ENCODE measurements around the gene MROH7.

Gene MROH7

GRCh38 chr1:54640361-54640760, 1.2 kb upstream of the MROH7 start:
- H3K4me1 ChIP-seq (ENCODE audit: insufficient read depth, low read length), result no peaks in the 10 kb centered on the region
- H3K27ac ChIP-seq (ENCODE audit: low read length), result no peak overlapping the region
- no peaks in the 10 kb centered on the region for H3K36me3 ChIP-seq (ENCODE audit: insufficient read depth, low read depth, low read length)
- H3K4me3 ChIP-seq (ENCODE audit: low read length), result no peak overlapping the region
- no peak overlapping the region for H3K9ac ChIP-seq (ENCODE audit: low read depth, low read length)
- no peaks in the 10 kb centered on the region for H3K27me3 ChIP-seq (ENCODE audit: insufficient read depth, low read length)
- peaks cover 15% of the 10 kb centered on the region; the same call in 1 of the 2 replicates for H3K9me3 ChIP-seq (ENCODE audit: insufficient read depth, low read depth, low read length)

GRCh38 chr1:54643736-54644135, 2.1 kb downstream of the MROH7 start:
- Histone ChIP-seq H3K4me1 (ENCODE audit: insufficient read depth, low read length) (no peaks in the 10 kb centered on the region), H3K9me3 (ENCODE audit: insufficient read depth, low read depth, low read length) (peaks cover 15% of the 10 kb centered on the region; the same call in 1 of the 2 replicates), H3K36me3 (ENCODE audit: insufficient read depth, low read depth, low read length) (no peaks in the 10 kb centered on the region), H3K9ac (ENCODE audit: low read depth, low read length) (no peak overlapping the region), H3K27ac (ENCODE audit: low read length) (no peak overlapping the region), H3K27me3 (ENCODE audit: insufficient read depth, low read length) (no peaks in the 10 kb centered on the region), H3K4me3 (ENCODE audit: low read length) (no peak overlapping the region)

GRCh38 chr1:54645806-54646676, 4.5 kb downstream of the MROH7 start:
- Histone ChIP-seq H3K4me1 (ENCODE audit: insufficient read depth, low read length) (no peaks in the 10 kb centered on the region), H3K9ac (ENCODE audit: low read depth, low read length) (no peak overlapping the region), H3K27me3 (ENCODE audit: insufficient read depth, low read length) (peaks cover 7% of the 10 kb centered on the region; the same call in 1 of the 2 replicates)

GRCh38 chr1:54649130-54649898, 7.7 kb downstream of the MROH7 start:
- Histone ChIP-seq H3K4me3 (ENCODE audit: low read length) (no peak overlapping the region), H3K4me1 (ENCODE audit: insufficient read depth, low read length) (no peaks in the 10 kb centered on the region), H3K9me3 (ENCODE audit: insufficient read depth, low read depth, low read length) (peaks cover 1% of the 10 kb centered on the region; the same call in 1 of the 2 replicates), H3K9ac (ENCODE audit: low read depth, low read length) (no peak overlapping the region), H3K36me3 (ENCODE audit: insufficient read depth, low read depth, low read length) (no peaks in the 10 kb centered on the region), H3K27me3 (ENCODE audit: insufficient read depth, low read length) (peaks cover 7% of the 10 kb centered on the region; the same call in 1 of the 2 replicates), H3K27ac (ENCODE audit: low read length) (no peak overlapping the region)

More at GRCh38 chr1:54645806-54646676, 4.5 kb downstream of the MROH7 start:
- Histone ChIP-seq H3K27ac (ENCODE audit: low read length) (no peak overlapping the region), H3K36me3 (ENCODE audit: insufficient read depth, low read depth, low read length) (no peaks in the 10 kb centered on the region), H3K9me3 (ENCODE audit: insufficient read depth, low read depth, low read length) (peaks cover 15% of the 10 kb centered on the region; the same call in 1 of the 2 replicates), H3K4me3 (ENCODE audit: low read length) (no peak overlapping the region)

- Histone ChIP-seq H3K9me3 (ENCODE audit: insufficient read depth, low read depth, low read length) (no peaks in the 10 kb centered on the region), H3K4me3 (ENCODE audit: low read length) (no peak overlapping the region), H3K9ac (ENCODE audit: low read depth, low read length) (no peak overlapping the region), H3K4me1 (ENCODE audit: insufficient read depth, low read length) (no peaks in the 10 kb centered on the region), H3K27ac (ENCODE audit: low read length) (no peak overlapping the region), H3K27me3 (ENCODE audit: insufficient read depth, low read length) (peaks cover 7% of the 10 kb centered on the region; the same call in 1 of the 2 replicates), H3K36me3 (ENCODE audit: insufficient read depth, low read depth, low read length) (no peaks in the 10 kb centered on the region)
Measured at GRCh38 chr1:54649921-54650320, 8.3 kb downstream of the MROH7 start.

DNA sequence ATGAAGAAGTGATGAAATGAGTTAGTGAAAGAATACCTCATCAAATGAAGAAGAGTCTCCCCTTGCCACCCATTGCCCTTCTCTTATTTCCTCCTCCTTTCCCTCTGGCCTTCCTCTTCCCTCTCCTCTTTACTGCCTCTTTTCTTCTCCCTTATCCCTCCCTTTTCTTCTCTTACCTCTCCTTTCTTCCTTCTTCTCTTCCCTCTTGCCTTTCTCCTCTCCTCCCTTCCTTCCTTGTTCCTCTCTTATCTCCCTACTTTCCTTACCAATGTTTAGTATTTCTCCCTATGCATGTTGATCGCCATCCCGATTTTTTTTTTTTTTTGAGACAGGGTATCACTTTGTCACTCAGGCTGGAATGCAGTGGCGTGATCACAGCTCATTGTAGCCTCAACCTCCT, 8.8 kb downstream of the MROH7 start:
- peaks cover 7% of the 10 kb centered on the region; the same call in 1 of the 2 replicates for H3K27me3 ChIP-seq (ENCODE audit: insufficient read depth, low read length)

GRCh38 chr1:54651608-54652007, 10.0 kb downstream of the MROH7 start:
- no peaks in the 10 kb centered on the region for H3K4me1 ChIP-seq (ENCODE audit: insufficient read depth, low read length)
- H3K27ac ChIP-seq (ENCODE audit: low read length), result no peak overlapping the region
- no peak overlapping the region for H3K4me3 ChIP-seq (ENCODE audit: low read length)
- H3K9ac ChIP-seq (ENCODE audit: low read depth, low read length), result no peak overlapping the region
- H3K9me3 ChIP-seq (ENCODE audit: insufficient read depth, low read depth, low read length), result no peaks in the 10 kb centered on the region
- peaks cover 7% of the 10 kb centered on the region; the same call in 1 of the 2 replicates for H3K27me3 ChIP-seq (ENCODE audit: insufficient read depth, low read length)
- H3K36me3 ChIP-seq (ENCODE audit: insufficient read depth, low read depth, low read length), result no peaks in the 10 kb centered on the region

More for the DNA sequence above, 8.8 kb downstream of the MROH7 start:
- H3K27ac ChIP-seq (ENCODE audit: low read length), result no peak overlapping the region
- no peak overlapping the region for H3K4me3 ChIP-seq (ENCODE audit: low read length)
- H3K9ac ChIP-seq (ENCODE audit: low read depth, low read length), result no peak overlapping the region
- H3K36me3 ChIP-seq (ENCODE audit: insufficient read depth, low read depth, low read length), result no peaks in the 10 kb centered on the region
- H3K9me3 ChIP-seq (ENCODE audit: insufficient read depth, low read depth, low read length), result no peaks in the 10 kb centered on the region
- no peaks in the 10 kb centered on the region for H3K4me1 ChIP-seq (ENCODE audit: insufficient read depth, low read length)

GRCh38 chr1:54652168-54652567, 10.6 kb downstream of the MROH7 start:
- no peaks in the 10 kb centered on the region for H3K9me3 ChIP-seq (ENCODE audit: insufficient read depth, low read depth, low read length)
- H3K4me1 ChIP-seq (ENCODE audit: insufficient read depth, low read length), result no peaks in the 10 kb centered on the region
- peaks cover 7% of the 10 kb centered on the region; the same call in 1 of the 2 replicates for H3K27me3 ChIP-seq (ENCODE audit: insufficient read depth, low read length)
- H3K36me3 ChIP-seq (ENCODE audit: insufficient read depth, low read depth, low read length), result no peaks in the 10 kb centered on the region
- H3K9ac ChIP-seq (ENCODE audit: low read depth, low read length), result no peak overlapping the region
- no peak overlapping the region for H3K4me3 ChIP-seq (ENCODE audit: low read length)
- H3K27ac ChIP-seq (ENCODE audit: low read length), result no peak overlapping the region

- H3K4me1 ChIP-seq (ENCODE audit: insufficient read depth, low read length), result no peaks in the 10 kb centered on the region
- H3K27ac ChIP-seq (ENCODE audit: low read length), result no peak overlapping the region
- no peak overlapping the region for H3K4me3 ChIP-seq (ENCODE audit: low read length)
- H3K9ac ChIP-seq (ENCODE audit: low read depth, low read length), result no peak overlapping the region
- H3K27me3 ChIP-seq (ENCODE audit: insufficient read depth, low read length), result peaks cover 7% of the 10 kb centered on the region; the same call in 1 of the 2 replicates
- no peaks in the 10 kb centered on the region for H3K36me3 ChIP-seq (ENCODE audit: insufficient read depth, low read depth, low read length)
- peaks cover 1% of the 10 kb centered on the region for H3K9me3 ChIP-seq (ENCODE audit: insufficient read depth, low read depth, low read length)
Measured at GRCh38 chr1:54653036-54653435, 11.4 kb downstream of the MROH7 start.

DNA sequence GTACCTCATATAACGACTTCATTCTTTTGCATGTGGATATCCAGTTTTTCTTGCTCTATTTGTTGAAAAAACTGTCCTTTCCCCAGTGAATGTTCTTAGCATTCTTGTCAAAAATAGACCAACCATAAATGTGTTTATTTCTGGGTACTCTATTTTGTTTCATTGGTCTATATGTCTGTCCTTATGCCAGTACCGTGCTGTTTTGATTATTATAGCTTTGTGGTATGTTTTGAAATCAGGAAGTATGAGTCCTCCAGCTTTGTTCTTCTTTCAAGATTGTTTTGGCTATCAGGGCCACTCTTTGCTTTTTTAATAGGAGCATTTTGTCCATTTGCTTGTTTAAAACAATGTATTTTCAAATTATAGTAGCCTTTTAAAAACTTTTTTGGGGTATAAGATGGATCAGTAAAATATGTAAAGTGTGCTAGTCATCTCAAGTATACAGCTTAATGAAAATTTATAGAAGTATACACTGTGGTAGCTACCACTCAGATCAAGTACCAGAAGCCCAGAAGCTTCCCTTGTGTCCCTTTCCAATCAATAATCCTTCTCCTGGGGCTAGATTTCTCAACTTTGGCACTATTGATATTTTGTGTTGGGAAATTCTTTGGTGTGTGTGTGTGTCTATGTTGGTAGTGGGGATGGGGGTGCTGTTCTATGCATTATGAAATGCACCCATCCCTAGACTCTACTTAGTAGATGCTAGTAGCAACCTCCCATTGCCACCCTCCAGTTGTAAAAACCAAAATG, 16.8 kb downstream of the MROH7 start:
- no peak overlapping the region for H3K27ac ChIP-seq (ENCODE audit: low read length)

DNA sequence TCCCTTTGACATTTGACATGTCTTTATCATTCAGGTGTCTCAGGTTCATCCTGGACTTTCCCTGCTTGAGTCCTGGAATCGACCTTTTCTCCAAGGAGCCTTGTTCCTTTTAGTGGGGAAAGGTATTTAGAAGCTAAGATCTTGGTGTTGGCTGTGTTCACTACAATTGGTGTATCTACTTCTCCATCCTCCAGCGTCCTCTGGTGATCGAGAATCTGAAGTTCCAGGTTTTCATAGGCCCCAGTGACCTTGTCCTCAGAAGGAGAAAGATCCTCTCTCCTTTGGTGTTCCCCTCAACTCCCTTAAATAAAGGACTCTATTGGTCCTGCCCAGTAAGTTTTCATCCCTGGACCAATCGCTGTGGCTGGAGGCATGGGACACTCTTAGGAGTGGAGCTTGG, 22.1 kb downstream of the MROH7 start:
- Histone ChIP-seq H3K9me3 (ENCODE audit: insufficient read depth, low read depth, low read length) (peaks cover 1% of the 10 kb centered on the region; the same call in 1 of the 2 replicates), H3K4me1 (ENCODE audit: insufficient read depth, low read length) (no peaks in the 10 kb centered on the region), H3K27me3 (ENCODE audit: insufficient read depth, low read length) (no peaks in the 10 kb centered on the region), H3K4me3 (ENCODE audit: low read length) (no peak overlapping the region), H3K27ac (ENCODE audit: low read length) (no peak overlapping the region), H3K9ac (ENCODE audit: low read depth, low read length) (no peak overlapping the region), H3K36me3 (ENCODE audit: insufficient read depth, low read depth, low read length) (no peaks in the 10 kb centered on the region)

More for the DNA sequence above, 16.8 kb downstream of the MROH7 start:
- H3K27me3 ChIP-seq (ENCODE audit: insufficient read depth, low read length), result no peaks in the 10 kb centered on the region
- no peaks in the 10 kb centered on the region for H3K36me3 ChIP-seq (ENCODE audit: insufficient read depth, low read depth, low read length)
- no peaks in the 10 kb centered on the region for H3K4me1 ChIP-seq (ENCODE audit: insufficient read depth, low read length)
- H3K9me3 ChIP-seq (ENCODE audit: insufficient read depth, low read depth, low read length), result peaks cover 10% of the 10 kb centered on the region
- H3K4me3 ChIP-seq (ENCODE audit: low read length), result no peak overlapping the region
- no peak overlapping the region for H3K9ac ChIP-seq (ENCODE audit: low read depth, low read length)

Data from iPS-20b (cell line).